ENCODE results near the gene EHMT1. TPM values are rescaled to one million over a fixed set of nuclear protein-coding genes. Genes with fewer than 3 reads are reported as not detected.
A peak's percentile ranks its signal among the peaks of the same experiment; 100 is the strongest.

Gene EHMT1
- total RNA-seq, 1 experiment from 2014 or later = 112 TPM

DNA sequence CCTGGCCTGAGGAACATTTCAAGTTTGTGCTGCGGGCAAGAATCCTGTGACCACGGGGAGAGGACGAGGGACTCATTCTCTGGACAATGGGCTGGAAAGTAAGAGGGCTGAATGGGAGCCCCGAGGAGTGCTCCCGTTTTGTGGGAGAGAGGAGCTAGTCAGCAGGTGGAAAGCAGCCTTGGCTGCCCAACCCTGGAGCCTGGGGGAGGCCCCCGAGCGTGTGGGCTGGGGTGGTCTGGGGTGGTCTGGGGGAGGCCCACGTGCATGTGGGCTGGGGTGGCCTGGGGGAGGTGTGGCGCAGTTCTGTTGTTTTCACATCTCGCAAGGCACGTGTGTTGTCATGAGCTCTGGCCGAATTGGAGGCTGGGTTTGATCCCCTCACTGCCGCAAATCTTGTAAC is 27.5 kb downstream of the EHMT1 start:
- H3K18ac ChIP-seq (ENCODE audit: insufficient read length, low read depth, low read length) = no peak overlapping the region
- no peaks in the 10 kb centered on the region; the same call in 1 of the 2 replicates for H3K4me1 ChIP-seq (ENCODE audit: insufficient read depth, low read length)
- no peak overlapping the region for H3K9ac ChIP-seq (ENCODE audit: extremely low read depth, insufficient read length, low read length)
- no peak overlapping the region for H4K8ac ChIP-seq (replicated peaks; ENCODE audit: insufficient read length, low read depth, low read length)
- H4K20me1 ChIP-seq (ENCODE audit: control insufficient read depth, insufficient read depth, insufficient read length) = no peaks in the 10 kb centered on the region
- TF ChIP-seq, protein P1, sequence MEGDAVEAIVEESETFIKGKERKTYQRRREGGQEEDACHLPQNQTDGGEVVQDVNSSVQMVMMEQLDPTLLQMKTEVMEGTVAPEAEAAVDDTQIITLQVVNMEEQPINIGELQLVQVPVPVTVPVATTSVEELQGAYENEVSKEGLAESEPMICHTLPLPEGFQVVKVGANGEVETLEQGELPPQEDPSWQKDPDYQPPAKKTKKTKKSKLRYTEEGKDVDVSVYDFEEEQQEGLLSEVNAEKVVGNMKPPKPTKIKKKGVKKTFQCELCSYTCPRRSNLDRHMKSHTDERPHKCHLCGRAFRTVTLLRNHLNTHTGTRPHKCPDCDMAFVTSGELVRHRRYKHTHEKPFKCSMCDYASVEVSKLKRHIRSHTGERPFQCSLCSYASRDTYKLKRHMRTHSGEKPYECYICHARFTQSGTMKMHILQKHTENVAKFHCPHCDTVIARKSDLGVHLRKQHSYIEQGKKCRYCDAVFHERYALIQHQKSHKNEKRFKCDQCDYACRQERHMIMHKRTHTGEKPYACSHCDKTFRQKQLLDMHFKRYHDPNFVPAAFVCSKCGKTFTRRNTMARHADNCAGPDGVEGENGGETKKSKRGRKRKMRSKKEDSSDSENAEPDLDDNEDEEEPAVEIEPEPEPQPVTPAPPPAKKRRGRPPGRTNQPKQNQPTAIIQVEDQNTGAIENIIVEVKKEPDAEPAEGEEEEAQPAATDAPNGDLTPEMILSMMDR (conservative IDR thresholded peaks at IDR 0.05) = no peak
- H2BK12ac ChIP-seq (ENCODE audit: insufficient read length, low read depth, low read length) = no peak overlapping the region
- H2BK15ac ChIP-seq (ENCODE audit: low read depth, low read length) = no peak overlapping the region
- H3K23me2 ChIP-seq (ENCODE audit: insufficient read length, low read depth, low read length, poor library complexity, severe bottlenecking) = no peaks in the 10 kb centered on the region
- no peak overlapping the region for H3K27ac ChIP-seq (ENCODE audit: insufficient read length, low read depth, low read length)
- H3K56ac ChIP-seq (ENCODE audit: insufficient read length, low read depth, low read length) = no peak overlapping the region
- no peak overlapping the region for H3T11ph ChIP-seq (ENCODE audit: low read length)
- peaks cover 11 to 18% of the 10 kb centered on the region in 2 experiments for H3K4me1 Mint-ChIP-seq
- H3K27me3 Mint-ChIP-seq (ENCODE audit: low read depth) = no peaks in the 10 kb centered on the region
- H3K14ac ChIP-seq (ENCODE audit: insufficient read depth, low read length) = no peak overlapping the region
- H3K36me3 Mint-ChIP-seq (ENCODE audit: insufficient read depth in 1 of 3, low read depth in 3 of 3) = peaks cover 9 to 40% (median 20%) of the 10 kb centered on the region in 3 experiments; a peak in 6 of 7 replicates
- H4K91ac ChIP-seq (ENCODE audit: insufficient read length, low read depth, low read length) = no peak overlapping the region
- H3K9me3 Mint-ChIP-seq = no peaks in the 10 kb centered on the region
- no peak overlapping the region for H2BK5ac ChIP-seq (ENCODE audit: insufficient read length, low read length)
- H3K79me1 ChIP-seq (ENCODE audit: insufficient read depth, low read depth, low read length, poor library complexity, severe bottlenecking) = peaks cover 24% of the 10 kb centered on the region
- H3K4me2 ChIP-seq (ENCODE audit: insufficient read depth, insufficient read length, low read length) = no peak overlapping the region
- no peak for DNase-seq
- no peak overlapping the region for H3K23ac ChIP-seq (ENCODE audit: insufficient read length, low read depth, low read length)
- H2AFZ ChIP-seq (ENCODE audit: low read length) = no peak overlapping the region
- H3K27ac Mint-ChIP-seq = peak overlapping the region in 2 of 3 experiments; percentile 76 to 88; a peak in 5 of 7 replicates
- H3K4me3 Mint-ChIP-seq = no peak overlapping the region
- WGBS (ENCODE audit: extremely low coverage, insufficient read length, low lambda C conversion rate) = no CpG with 5 or more reads among the region's 13 CpGs
- no peaks in the 10 kb centered on the region for H3K27me3 ChIP-seq (ENCODE audit: insufficient read depth, low read length)
- H2BK120ac ChIP-seq (ENCODE audit: low read depth, low read length, poor library complexity, severe bottlenecking) = no peak overlapping the region
- no peak overlapping the region for H4K5ac ChIP-seq (ENCODE audit: insufficient read length, low read depth, low read length)
- H3K79me2 ChIP-seq (ENCODE audit: insufficient read depth, low read length) = peaks cover 44% of the 10 kb centered on the region; the same call in 1 of the 2 replicates
- H2AK5ac ChIP-seq (ENCODE audit: insufficient read length, low read length) = no peak overlapping the region
- H2BK20ac ChIP-seq (ENCODE audit: low read depth, low read length, poor library complexity, severe bottlenecking) = no peak overlapping the region
- H3K4ac ChIP-seq (ENCODE audit: low read depth, low read length) = no peak overlapping the region
- H3K9me3 ChIP-seq (ENCODE audit: control insufficient read depth, low read depth, low read length) = no peaks in the 10 kb centered on the region

All from H9 (cell line).